Gastrocnemius medialis (tissue), 4 donors: ENCODE data around the gene IL12RB2. TPM values are rescaled to one million over a fixed set of nuclear protein-coding genes. Genes with fewer than 3 reads are reported as not detected.

Experiments used
- ATAC-seq, 2 donors: fragments of 150-250 bp; one replicate each; pipeline ENCODE4 v1.9.1; 2016
- DNase-seq, 2 donors: peaks; one replicate each; pipeline ENCODE4 v3.0.0-alpha.2; 2019
- H3K27ac ChIP-seq, 4 donors: fragments of 200-600 bp; sonication (generic); 1 replicate in 1 of 4; 2 replicates in 3 of 4; pipeline ENCODE4 v1.5.1; 2016 to 2018; ENCODE audit warnings: mild to moderate bottlenecking in 2 of 4, moderate library complexity in 1 of 4
- H3K27me3 ChIP-seq, 3 donors: fragments of 200-600 bp; sonication (generic) in 2 of 3; 1 replicate in 1 of 3; 2 replicates in 2 of 3; pipeline versions ENCODE4 v1.5.1 to v1.6.0; 2016 to 2019; ENCODE audit warnings: mild to moderate bottlenecking in 1 of 3, moderate library complexity in 1 of 3
- H3K36me3 ChIP-seq, 2 donors: fragments of 200-600 bp; sonication (generic) in 1 of 2; one replicate each; pipeline ENCODE4 v1.5.1; 2017 to 2018
- H3K4me1 ChIP-seq, 2 donors: fragments of 200-600 bp; sonication (generic) in 1 of 2; one replicate each; pipeline ENCODE4 v1.5.1; 2016 to 2017; ENCODE audit warnings: mild to moderate bottlenecking in 2 of 2
- H3K4me3 ChIP-seq, 4 donors: fragments of 200-600 bp; sonication (generic) in 3 of 4; 1 replicate in 1 of 4; 2 replicates in 3 of 4; pipeline ENCODE4 v1.5.1; 2016 to 2019; ENCODE audit warnings: mild to moderate bottlenecking in 2 of 4
- H3K9me3 ChIP-seq, 3 donors: fragments of 200-600 bp; sonication (generic) in 2 of 3; 1 replicate in 1 of 3; 2 replicates in 2 of 3; pipeline ENCODE4 v1.5.1; 2016 to 2019
- CTCF ChIP-seq, 5 experiments: fragments of 450-650 bp in 3 of 5; fragments of 200-600 bp in 2 of 5; sonication (generic) in 2 of 5; IDR thresholded peaks in 4 of 5; conservative IDR thresholded peaks in 1 of 5; 1 replicate in 4 of 5; 2 replicates in 1 of 5; pipeline ENCODE4 v1.5.1; 2016 to 2019; ENCODE audit warnings: antibody characterized with exemption in 5 of 5, mild to moderate bottlenecking in 3 of 5, moderate library complexity in 3 of 5
- POLR2A ChIP-seq, 2 donors: fragments of 450-650 bp; IDR thresholded peaks; one replicate each; pipeline ENCODE4 v1.6.1; 2017; ENCODE audit warnings: antibody characterized with exemption in 2 of 2, mild to moderate bottlenecking in 2 of 2, moderate library complexity in 2 of 2
- in situ Hi-C, 4 donors: fragments of 200-750 bp; cut with MboI; loops; one replicate each; pipeline versions ENCODE4 v1.15.0 to v1.8.0; 2017; ENCODE audit warnings: low sequenced_read_pairs in 4 of 4
- intact Hi-C: fragments of 100-400 bp; cut with DNase I; formaldehyde crosslinking; loops from one replicate; pipeline ENCODE4 v1.15.1; 2023; ENCODE audit warnings: low total_unique reads
- total RNA-seq, 4 donors: library from RNA; depleted of rRNA; stranded (reverse); fragments of >200 nt; gene quantifications; one replicate each; pipeline versions ENCODE4 v1.1.0 to v1.2.3, GENCODE V29; 2016

The IL12RB2 gene
- total RNA-seq, 4 donors from 2014 or later, result 3.2 to 14.0 (median 9.2) TPM

GRCh38 chr1:67308136-67308535 is 463 bp downstream of the IL12RB2 start:
- intact Hi-C loops (no loop called here), in situ Hi-C loops (no loop called here)
- ATAC-seq (peak; percentile 20 to 49), DNase-seq (no peak)
- Histone ChIP-seq H3K4me1 (peaks cover 0 to 13% of the 10 kb centered on the region in 2 donors), H3K9me3 (no peaks in the 10 kb centered on the region), H3K4me3 (peak overlapping the region; percentile 57 to 69 (median 65)), H3K27me3 (peaks cover 0 to 8% (median 0%) of the 10 kb centered on the region in 3 donors), H3K27ac (peak overlapping the region in 3 of 4 donors; percentile 67 to 76 (median 70)), H3K36me3 (no peaks in the 10 kb centered on the region)
- TF ChIP-seq CTCF (IDR thresholded peaks at IDR 0.05 in 4 of 5, conservative IDR thresholded peaks at IDR 0.05 in 1 of 5), result no peak
- no peak for TF ChIP-seq POLR2A (IDR thresholded peaks at IDR 0.05)

- Histone ChIP-seq H3K36me3 (no peaks in the 10 kb centered on the region), H3K27ac (peak overlapping the region; percentile 29 to 81 (median 58)), H3K4me3 (no peak overlapping the region), H3K27me3 (peaks cover 0 to 2% (median 0%) of the 10 kb centered on the region in 3 donors), H3K4me1 (peaks cover 12 to 29% of the 10 kb centered on the region in 2 donors), H3K9me3 (no peaks in the 10 kb centered on the region)
- intact Hi-C loops (loop anchor here (10.0 kb wide), 1 partner anchor 372 kb away; the partner anchor contains the start of gene GADD45A), in situ Hi-C loops (no loop called here)
- ATAC-seq (no peak), DNase-seq (no peak)
- no peak for TF ChIP-seq CTCF (IDR thresholded peaks at IDR 0.05 in 4 of 5, conservative IDR thresholded peaks at IDR 0.05 in 1 of 5)
- TF ChIP-seq POLR2A (IDR thresholded peaks at IDR 0.05), result no peak
These were observed 4.9 kb downstream of the IL12RB2 start for GRCh38 chr1:67312615-67313014.

GRCh38 chr1:67313934-67314671 is 6.4 kb downstream of the IL12RB2 start:
- H3K27me3 ChIP-seq, result no peaks in the 10 kb centered on the region
- no peak for TF ChIP-seq CTCF (IDR thresholded peaks at IDR 0.05 in 4 of 5, conservative IDR thresholded peaks at IDR 0.05 in 1 of 5)
- H3K36me3 ChIP-seq, result no peaks in the 10 kb centered on the region
- peak overlapping the region; percentile 49 to 81 (median 74) for H3K27ac ChIP-seq
- intact Hi-C loops (loop anchor here (10.0 kb wide), 1 partner anchor 371 kb away; the partner anchor contains the start of gene GADD45A), in situ Hi-C loops (no loop called here)
- no peak overlapping the region for H3K4me3 ChIP-seq
- H3K4me1 ChIP-seq, result peaks cover 12 to 29% of the 10 kb centered on the region in 2 donors
- no peak for DNase-seq
- no peak for ATAC-seq
- H3K9me3 ChIP-seq, result no peaks in the 10 kb centered on the region

- peaks cover 12 to 29% of the 10 kb centered on the region in 2 donors for H3K4me1 ChIP-seq
- no peak overlapping the region for H3K4me3 ChIP-seq
- no peaks in the 10 kb centered on the region for H3K36me3 ChIP-seq
- DNase-seq, result no peak
- TF ChIP-seq POLR2A (IDR thresholded peaks at IDR 0.05) (no peak), CTCF (IDR thresholded peaks at IDR 0.05 in 4 of 5, conservative IDR thresholded peaks at IDR 0.05 in 1 of 5) (no peak)
- no peaks in the 10 kb centered on the region for H3K9me3 ChIP-seq
- intact Hi-C loops (loop anchor here (10.0 kb wide), 1 partner anchor 370 kb away; the partner anchor contains the start of gene GADD45A), in situ Hi-C loops (no loop called here)
- peak overlapping the region; percentile 49 to 81 (median 74) for H3K27ac ChIP-seq
- H3K27me3 ChIP-seq, result no peaks in the 10 kb centered on the region
- ATAC-seq, result peak; percentile 28 to 46
These were observed 7.0 kb downstream of the IL12RB2 start for GRCh38 chr1:67314696-67315095.
